KG1 (cell line): ENCODE results near the gene BRD8.
"Not testable (repeated sequence)": the region's sequence is repeated elsewhere in the genome, so short reads cannot be mapped to it uniquely, and the experiment has no call there.

Source experiments
- DNase-seq: peaks from one replicate; lab custom pipeline; 2025; lab: John Stamatoyannopoulos, UW

Gene BRD8

GRCh38 chr5:138178516-138179276, at the start of gene BRD8, which contains the start of gene KIF20A:
Gene BRD8, minus strand, starts transcription at chr5:138178630. Its CDS starts 16 bp downstream, at chr5:138178614.
Gene KIF20A, plus strand, starts transcription at chr5:138179112. Its CDS starts 569 bp downstream, at chr5:138179681.
- peak; percentile 79 for DNase-seq

- DNase-seq: no peak
These were observed 48.5 kb upstream of the BRD8 start for GRCh38 chr5:138226910-138227309.

GRCh38 chr5:138224712-138225111, 46.3 kb upstream of the BRD8 start:
- no peak for DNase-seq

GRCh38 chr5:138223532-138223931, 45.1 kb upstream of the BRD8 start:
- DNase-seq: no peak

GRCh38 chr5:138216799-138217198, 38.4 kb upstream of the BRD8 start:
- DNase-seq: no peak

GRCh38 chr5:138213161-138214029, 35.0 kb upstream of the BRD8 start, which contains the start of gene CDC23:
Gene CDC23, minus strand, starts transcription at chr5:138213323. Its CDS starts 11 bp downstream, at chr5:138213312.
- peak; percentile 42 for DNase-seq

- DNase-seq: no peak
These were observed 34.4 kb upstream of the BRD8 start for GRCh38 chr5:138212828-138213160.

- DNase-seq: no peak
These were observed 32.6 kb upstream of the BRD8 start for GRCh38 chr5:138210985-138211384.

GRCh38 chr5:138193859-138194258, 15.4 kb upstream of the BRD8 start:
- not testable (repeated sequence) for DNase-seq

- DNase-seq: no peak
These were observed 14.4 kb upstream of the BRD8 start for GRCh38 chr5:138192826-138193225.

GRCh38 chr5:138188626-138189025, 10.2 kb upstream of the BRD8 start:
- DNase-seq: no peak

GRCh38 chr5:138186002-138186447, 7.6 kb upstream of the BRD8 start:
- DNase-seq: no peak

GRCh38 chr5:138182808-138183207, 4.4 kb upstream of the BRD8 start:
- DNase-seq: no peak

GRCh38 chr5:138180841-138181240, 2.4 kb upstream of the BRD8 start:
- DNase-seq: no peak

- DNase-seq: peak; percentile 40
These were observed 1.9 kb upstream of the BRD8 start for GRCh38 chr5:138180183-138180782.

GRCh38 chr5:138179277-138179857, 937 bp upstream of the BRD8 start:
- DNase-seq: no peak

- DNase-seq: no peak
These were observed 402 bp downstream of the BRD8 start for GRCh38 chr5:138177941-138178515.

- DNase-seq: no peak
These were observed 8.1 kb downstream of the BRD8 start for GRCh38 chr5:138170299-138170698.

GRCh38 chr5:138169124-138169523, 9.3 kb downstream of the BRD8 start:
- no peak for DNase-seq

GRCh38 chr5:138163721-138164120, 14.7 kb downstream of the BRD8 start:
- DNase-seq: no peak

- DNase-seq: no peak
These were observed 17.7 kb downstream of the BRD8 start for GRCh38 chr5:138160706-138161105.

GRCh38 chr5:138159666-138160065, 18.8 kb downstream of the BRD8 start:
- no peak for DNase-seq
